ENCODE results near the gene PDLIM4.
A peak's percentile ranks its signal among the peaks of the same experiment; 100 is the strongest.

PDLIM4 gene

GRCh38 chr5:132268769-132269551 is 11.5 kb downstream of the PDLIM4 start:
- DNase-seq, result no peak

GRCh38 chr5:132269635-132270334 is 12.3 kb downstream of the PDLIM4 start:
- DNase-seq, result no peak

GRCh38 chr5:132270335-132270665 is 12.8 kb downstream of the PDLIM4 start:
- DNase-seq, result no peak

GRCh38 chr5:132270706-132271105 is 13.2 kb downstream of the PDLIM4 start:
- DNase-seq, result no peak

- DNase-seq, result no peak
Measured at GRCh38 chr5:132271251-132272246, 14.1 kb downstream of the PDLIM4 start.

- DNase-seq, result peak; percentile 20 to 60 (median 40)
Measured at GRCh38 chr5:132272311-132273210, 15.1 kb downstream of the PDLIM4 start.

GRCh38 chr5:132273631-132274030 is 16.1 kb downstream of the PDLIM4 start:
- DNase-seq, result no peak

- no peak for DNase-seq
Measured at GRCh38 chr5:132274050-132274792, 16.7 kb downstream of the PDLIM4 start.

GRCh38 chr5:132275367-132276220 is 18.1 kb downstream of the PDLIM4 start:
- DNase-seq, result no peak

- no peak for DNase-seq
Measured at GRCh38 chr5:132277256-132277655, 19.8 kb downstream of the PDLIM4 start.

- DNase-seq, result no peak
Measured at GRCh38 chr5:132277971-132278853, 20.7 kb downstream of the PDLIM4 start.

- no peak for DNase-seq
Measured at GRCh38 chr5:132279801-132280200, 22.3 kb downstream of the PDLIM4 start.

GRCh38 chr5:132280371-132281240 is 23.1 kb downstream of the PDLIM4 start:
- DNase-seq, result no peak

GRCh38 chr5:132281856-132282614 is 24.5 kb downstream of the PDLIM4 start:
- no peak for DNase-seq

GRCh38 chr5:132283423-132284043 is 26.0 kb downstream of the PDLIM4 start:
- no peak for DNase-seq

- DNase-seq, result no peak
Measured at GRCh38 chr5:132289097-132289496, 31.6 kb downstream of the PDLIM4 start.

GRCh38 chr5:132291026-132291425 is 33.5 kb downstream of the PDLIM4 start:
- no peak for DNase-seq

Measured in activated CD4-positive, CD25-positive, alpha-beta regulatory T cell (primary cell).